GM19438 (cell line): ENCODE data around the gene PLEKHS1.
"Not testable (repeated sequence)": the region's sequence is repeated elsewhere in the genome, so short reads cannot be mapped to it uniquely, and the experiment has no call there.

Experiments
- ATAC-seq: cut with Tn5 transposase; IDR thresholded peaks from one replicate; pipeline ENCODE4 v1.9.1; 2021; ENCODE audit warnings: low read depth; ENCODE audit not compliant: unreplicated experiment

Gene PLEKHS1

DNA sequence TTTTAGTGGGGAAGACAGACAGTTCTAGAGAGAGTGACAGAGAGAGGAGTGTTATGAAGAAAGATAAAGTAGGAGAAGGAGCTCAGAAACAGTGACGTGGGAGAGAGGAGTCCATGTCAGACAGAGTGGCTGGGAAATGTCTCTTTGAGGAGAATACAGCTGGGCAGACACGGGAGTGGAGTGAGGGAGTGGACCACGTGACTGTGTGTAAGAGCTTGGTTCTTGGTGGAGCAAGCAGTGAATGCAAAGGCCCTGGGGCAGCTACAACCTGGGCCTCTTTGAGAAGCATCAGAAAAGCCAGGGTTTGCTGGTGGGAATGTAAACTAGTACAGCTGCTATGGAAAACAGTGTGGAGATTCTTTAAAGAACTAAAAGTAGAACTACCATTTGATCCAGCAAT, 11.9 kb upstream of the PLEKHS1 start:
- ATAC-seq, result no peak

DNA sequence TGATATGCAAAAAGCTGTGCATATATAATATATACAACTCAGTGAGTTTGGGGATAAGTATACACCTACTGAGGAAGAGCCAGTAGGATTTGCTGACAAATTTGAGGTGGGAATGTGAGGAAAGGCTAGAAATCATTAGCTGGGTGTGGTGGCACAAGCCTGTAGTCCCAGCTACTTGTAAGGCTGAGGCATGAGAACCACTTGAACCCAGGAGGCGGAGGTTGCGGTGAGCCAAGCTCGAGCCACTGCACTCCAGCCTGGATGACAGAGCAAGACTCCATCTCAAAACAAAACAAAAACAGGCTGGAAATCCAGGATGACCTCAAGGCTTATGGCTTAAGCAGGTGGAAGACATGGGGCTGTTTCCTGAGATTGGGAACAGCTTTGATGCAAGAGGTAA, 10.6 kb upstream of the PLEKHS1 start:
- ATAC-seq, result no peak

DNA sequence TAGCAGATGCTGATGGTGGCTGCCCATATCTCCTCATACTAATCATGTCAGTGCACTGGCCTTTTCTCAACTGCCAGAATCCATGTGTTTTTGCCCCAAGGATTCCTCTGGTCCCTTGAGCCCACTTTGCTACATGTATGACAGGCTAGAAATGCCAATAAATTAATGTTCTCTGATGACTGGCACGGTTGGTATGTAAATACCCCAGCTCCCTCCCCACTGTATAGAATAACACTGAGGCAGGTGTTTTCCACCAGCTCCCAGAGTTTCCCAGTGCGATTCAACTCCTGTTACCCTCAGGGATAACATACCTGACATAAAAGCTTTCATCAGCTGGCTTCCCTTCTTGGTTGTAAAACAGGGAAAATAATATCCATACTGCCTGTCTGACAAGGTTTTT, 9.0 kb upstream of the PLEKHS1 start:
- ATAC-seq, result no peak

DNA sequence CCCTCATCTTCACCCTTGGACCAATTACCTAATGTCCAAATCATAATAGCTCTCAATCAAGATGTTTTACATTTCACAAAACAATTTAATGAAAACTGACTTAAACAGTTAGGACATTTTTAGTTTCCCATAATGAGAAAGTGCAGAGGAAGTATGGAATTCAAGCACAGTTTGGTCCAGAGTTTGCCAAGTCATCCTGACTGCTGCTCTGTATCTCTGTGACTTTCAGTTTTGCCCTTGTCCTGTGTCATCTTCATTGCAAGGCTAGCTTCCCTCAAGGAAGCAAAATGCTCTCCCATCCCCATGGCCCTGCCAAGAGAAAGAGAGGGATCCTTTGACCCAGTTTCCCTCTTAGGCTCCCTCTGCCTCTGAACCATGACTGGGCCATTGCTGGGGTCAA, 7.9 kb upstream of the PLEKHS1 start:
- no peak for ATAC-seq

DNA sequence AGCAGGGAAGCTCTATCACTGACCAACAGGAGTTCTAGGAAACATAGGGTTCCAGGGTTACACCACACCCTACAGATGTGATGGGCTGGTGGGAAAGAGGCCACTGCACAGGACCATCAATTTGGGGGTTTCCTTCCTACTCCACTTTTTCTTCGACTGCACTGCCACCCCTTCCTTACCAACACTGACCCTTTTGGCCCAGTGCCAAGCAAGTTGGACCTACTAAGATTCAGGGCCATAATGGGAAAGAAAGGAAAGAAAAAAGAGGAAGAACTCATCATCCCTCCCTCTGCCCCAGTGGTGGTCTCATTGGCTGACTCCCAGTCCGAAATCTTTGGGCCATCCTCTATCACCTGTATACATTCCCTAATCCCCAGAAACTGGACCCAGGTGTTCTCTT, 6.1 kb upstream of the PLEKHS1 start:
- ATAC-seq, result no peak

DNA sequence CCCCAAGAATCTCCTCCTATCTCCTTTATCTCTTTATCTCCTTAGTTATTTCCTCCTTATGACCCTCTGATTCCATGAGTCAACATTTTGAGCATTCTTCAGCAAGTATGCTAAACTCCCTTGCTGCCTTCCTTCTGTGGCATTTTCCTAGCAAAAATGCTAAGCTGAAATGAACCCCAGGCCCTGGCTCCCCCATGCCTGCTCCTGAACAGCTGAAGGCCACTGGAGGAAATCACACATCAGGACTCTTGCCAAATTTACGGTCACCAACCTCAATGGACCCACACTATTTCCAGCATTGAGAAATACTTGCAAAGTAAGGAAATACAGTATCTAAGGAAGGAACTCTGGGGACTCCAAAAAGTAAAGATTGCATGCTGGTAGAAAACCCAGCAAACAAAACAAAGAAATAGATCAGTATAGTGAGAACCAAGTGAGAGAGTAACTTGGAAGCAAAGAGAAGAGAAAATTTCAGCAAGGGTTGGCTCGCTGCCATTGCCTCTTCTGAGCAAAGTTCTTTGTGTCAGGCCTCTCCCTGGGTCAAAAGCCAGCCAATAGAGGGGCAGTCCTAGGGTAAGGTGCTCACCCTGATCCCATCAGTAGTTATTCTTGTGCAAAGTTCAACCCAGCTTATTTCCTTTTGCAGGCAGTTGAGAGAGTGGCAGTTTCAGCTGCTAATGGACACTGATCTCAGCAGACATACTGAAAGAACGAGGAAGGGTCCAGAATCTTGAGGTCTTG, 5.1 kb upstream of the PLEKHS1 start:
- ATAC-seq, result no peak

DNA sequence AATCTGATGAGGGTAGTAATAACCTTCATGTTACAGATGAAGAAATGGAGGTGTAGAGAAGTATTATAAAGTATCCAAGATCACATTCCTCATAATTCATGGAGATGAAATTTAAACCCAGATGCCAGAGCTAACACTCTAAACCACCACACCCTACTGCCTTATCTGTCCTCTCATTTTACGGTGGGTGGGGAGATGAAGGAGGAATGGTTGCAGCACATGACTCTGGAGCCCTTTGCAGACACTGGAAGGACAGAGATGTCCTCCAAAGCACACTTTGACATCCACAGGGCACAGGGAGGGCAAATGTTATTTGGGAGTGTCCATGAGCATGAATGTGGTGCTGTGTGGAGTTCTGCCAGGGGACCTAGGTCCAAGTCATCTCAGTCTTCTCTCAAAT, 1.1 kb downstream of the PLEKHS1 start:
- ATAC-seq, result no peak

DNA sequence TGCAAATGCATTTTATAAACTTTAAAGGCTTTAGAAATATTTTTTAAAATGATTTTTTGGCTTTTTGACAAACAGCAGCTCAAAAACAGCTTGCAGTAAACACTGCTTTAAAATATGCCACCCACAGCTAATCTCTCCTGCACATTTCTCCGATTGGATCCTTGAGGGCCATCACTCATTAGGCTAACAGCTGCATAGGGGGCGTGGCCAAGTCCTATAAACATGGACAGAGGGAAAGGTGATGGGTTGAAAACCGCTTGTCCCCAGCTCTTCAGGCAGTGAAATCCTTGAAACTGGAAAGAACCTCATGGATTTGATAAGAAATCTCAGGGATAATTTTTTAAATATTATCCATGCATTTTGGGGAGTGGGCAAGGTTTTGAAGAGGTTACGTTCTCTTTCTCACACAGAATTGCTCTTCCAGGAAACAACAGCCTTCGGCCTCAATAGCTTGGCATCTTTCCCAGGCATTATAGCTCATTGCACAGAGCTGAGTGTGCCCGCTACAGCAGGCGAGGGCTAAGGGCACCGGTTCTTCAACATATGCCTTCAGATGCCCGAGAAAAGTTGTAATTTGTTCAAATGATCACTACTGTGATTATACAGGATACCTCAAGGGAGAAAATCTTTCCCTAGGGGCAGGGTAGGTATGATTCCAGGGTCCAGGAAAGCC, 1.7 kb downstream of the PLEKHS1 start:
- ATAC-seq, result no peak

DNA sequence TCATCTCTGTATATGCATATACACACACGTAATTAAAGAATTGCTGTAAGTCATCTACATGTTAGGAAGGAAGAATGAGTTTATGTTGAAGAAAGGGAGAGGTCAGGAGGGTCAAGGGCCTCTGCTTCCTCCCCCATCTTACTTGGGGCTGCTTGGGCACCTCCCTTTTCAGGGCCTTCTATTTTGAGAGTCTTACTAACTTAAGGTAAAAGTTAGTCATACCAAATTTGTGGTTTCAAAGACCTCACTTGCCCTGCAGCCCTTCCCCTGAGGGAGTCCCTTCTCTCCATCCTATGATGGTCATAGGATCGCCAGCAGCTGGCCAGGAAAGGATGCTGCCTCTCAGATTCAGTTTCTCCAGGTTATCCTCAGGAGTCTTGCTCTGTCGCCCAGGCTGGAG, 2.6 kb downstream of the PLEKHS1 start:
- ATAC-seq, result no peak

DNA sequence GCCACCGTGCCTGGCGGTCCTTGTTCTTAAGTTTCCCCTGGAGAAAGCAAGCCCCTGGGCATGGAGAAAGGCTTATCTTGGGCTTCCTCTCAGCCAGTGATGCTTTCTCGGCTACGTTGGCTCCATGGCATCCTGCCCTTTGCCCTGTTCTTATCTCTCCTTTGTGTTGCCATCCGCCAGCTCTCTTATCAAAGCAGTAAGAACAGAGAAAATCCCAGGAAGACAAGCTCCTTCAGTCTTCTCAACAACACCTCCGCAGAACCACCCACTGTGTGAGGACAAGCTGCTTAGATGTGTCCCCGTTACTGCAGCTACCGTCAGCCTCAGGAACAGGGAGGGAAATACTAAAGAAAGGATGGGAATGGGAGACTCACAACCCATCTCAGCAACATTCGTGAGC, 3.3 kb downstream of the PLEKHS1 start:
- ATAC-seq, result no peak

DNA sequence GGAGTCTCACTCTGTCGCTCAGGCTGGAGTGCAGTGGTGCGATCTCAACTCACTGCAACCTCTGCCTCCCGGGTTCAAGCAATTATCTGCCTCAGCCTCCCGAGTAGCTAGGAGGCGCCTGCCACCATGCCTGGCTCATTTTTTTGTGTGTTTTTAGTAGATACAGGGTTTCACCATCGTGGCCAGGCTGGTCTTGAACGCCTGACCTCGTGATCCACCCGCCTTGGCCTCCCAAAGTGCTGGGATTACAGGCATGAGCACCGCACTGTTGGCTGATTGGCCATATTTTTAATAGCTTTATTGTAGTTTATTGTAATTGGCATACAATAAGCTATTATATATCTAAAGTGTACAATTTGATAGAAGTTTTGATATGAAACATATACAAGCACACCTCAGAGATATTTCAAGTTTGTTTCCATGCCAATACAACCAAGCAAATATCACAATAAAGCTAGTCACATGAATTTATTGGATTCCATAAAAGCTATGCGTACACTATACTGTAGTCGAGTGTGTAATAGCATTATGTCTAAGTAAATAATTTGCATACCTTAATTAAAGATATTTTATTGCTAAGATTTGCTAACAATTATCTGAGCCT, 5.6 kb downstream of the PLEKHS1 start:
- no peak for ATAC-seq

DNA sequence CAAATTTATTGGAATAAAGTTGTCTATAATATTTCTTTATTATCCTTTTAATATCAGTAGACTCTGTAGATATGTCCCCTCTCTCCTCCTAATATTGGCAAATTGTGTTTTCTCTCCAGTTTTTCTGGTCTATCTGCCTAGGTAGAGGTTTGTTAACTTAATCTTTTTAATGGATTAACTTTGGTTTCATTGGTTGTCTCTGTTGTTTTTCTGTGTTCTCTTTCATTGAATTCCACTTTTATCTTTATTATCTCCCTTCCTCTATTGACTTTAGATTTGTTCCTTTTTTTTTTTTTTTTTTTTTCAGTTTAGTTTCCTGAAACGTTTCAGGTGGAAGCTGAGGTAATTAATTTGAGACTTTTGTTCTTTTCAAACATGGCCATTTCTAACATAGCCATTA, 10.6 kb downstream of the PLEKHS1 start:
- ATAC-seq, result no peak

DNA sequence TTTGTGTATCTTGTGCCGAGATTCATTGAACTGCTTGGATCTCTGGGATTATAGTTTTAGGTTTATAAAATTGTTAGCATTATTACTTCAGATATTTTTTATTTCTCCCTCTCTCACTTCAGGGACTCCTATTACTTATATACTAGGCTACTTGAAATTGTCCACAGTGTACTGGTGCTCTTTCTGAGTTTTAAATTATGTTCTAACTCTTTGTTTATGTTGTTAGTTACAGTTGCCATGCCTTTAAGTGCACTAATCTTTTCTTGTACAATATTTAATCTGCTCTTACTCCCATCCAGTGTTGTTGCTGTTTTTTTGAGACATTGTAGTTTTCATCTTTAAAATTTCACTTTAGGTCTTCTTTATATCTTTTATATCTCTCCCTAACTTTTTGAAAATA, 13.1 kb downstream of the PLEKHS1 start:
- no peak for ATAC-seq

DNA sequence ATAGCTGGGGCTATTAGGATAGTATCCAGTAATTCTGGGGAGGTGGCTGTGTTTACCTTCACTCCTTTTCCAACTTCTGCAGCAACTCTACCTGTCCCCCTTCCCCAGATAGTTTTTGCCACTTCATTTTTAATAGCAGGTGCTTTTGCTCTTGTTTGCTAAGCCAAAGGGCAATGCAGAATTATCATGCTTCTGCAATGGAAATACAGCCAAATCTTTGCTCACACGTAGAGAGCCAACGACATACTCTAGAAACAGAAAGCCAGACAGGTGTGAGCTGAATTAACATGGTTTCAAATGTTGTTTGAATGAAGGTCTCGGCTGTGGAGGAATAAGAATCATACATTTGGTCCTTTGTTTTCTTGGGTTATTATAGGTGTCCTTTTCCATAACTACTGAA, 14.4 kb downstream of the PLEKHS1 start:
- ATAC-seq, result no peak

DNA sequence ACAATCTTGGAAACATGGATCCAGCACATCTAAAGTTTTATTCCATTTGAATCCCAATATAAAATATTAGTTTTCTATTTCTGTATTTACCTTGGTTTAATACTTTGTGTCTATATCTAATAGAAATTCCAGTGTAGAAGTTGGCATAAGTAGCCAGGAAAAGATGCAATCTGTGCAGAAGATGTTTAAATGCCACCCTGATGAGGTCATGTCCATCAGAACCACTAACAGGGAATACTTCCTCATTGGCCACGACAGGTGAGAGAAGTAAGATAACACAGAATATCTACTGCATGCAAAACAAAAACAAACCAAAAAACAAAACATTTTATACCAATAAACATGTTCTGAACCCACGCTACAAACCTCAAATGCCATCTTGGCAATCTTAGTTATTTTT, 15.7 kb downstream of the PLEKHS1 start:
- ATAC-seq, result no peak

DNA sequence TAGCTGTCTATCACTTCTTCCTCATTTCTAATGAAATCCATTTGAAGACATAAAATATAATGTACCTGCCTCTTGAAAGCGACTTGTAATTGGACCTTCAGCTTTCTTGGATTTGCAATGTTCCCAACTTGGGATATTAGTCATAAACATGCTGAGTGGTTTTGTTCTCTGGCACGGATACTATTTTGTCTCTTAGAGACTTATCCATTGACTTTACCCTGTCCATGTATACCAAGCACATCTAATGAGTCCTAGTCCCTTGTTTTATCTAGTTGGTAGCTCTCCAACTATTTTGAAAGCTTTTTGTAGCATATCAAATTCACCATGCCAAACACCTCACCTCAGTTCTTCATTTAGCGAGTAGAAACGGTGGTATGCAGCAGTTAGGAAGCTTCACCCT, 18.9 kb downstream of the PLEKHS1 start:
- ATAC-seq, result no peak

DNA sequence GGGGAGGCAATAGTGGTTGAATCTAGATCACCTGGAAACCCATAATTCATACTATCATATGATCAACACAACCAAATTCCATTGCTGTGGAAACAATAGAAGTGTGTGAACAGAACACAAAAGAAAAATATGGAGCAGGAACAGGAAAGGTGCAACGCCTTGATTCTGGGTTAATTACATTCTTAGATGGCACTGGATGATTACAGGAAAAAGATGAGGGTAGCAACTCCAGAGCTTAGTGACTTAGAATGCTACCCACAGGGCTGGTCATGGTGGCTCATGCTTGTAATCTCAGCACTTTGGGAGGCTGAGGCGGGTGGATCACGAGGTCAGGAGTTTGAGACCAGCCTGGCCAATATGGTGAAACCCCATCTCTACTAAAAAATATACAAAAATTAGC, 19.6 kb downstream of the PLEKHS1 start:
- ATAC-seq, result not testable (repeated sequence)

DNA sequence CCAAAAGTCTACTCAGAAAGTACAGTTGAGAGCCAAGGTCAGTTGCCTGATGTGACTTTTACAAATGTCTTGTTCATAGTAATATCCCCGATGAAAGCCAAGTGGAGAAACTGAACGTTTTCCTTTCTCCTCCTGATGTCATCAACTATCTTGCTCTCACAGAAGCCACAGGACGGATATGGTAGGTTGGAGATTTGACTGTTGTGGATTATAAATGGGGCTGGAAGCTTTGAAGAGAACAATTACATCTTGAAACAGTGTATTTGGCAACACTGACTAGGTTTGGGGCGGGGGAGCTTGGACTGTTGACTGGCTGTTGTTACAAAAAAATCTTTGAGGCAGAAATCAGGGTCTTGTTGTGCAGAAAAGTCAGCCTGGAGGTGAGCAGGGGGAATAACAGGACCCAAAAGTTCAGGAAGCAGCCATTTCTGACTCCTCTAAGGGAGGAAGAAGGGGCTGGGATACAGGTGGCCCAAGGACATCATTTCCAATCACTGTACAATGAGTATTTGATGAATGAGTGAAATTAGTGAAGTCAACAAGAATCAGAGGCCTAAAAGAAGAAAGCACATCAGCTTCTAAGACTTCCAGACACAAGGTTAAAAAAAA, 24.3 kb downstream of the PLEKHS1 start:
- ATAC-seq, result no peak

DNA sequence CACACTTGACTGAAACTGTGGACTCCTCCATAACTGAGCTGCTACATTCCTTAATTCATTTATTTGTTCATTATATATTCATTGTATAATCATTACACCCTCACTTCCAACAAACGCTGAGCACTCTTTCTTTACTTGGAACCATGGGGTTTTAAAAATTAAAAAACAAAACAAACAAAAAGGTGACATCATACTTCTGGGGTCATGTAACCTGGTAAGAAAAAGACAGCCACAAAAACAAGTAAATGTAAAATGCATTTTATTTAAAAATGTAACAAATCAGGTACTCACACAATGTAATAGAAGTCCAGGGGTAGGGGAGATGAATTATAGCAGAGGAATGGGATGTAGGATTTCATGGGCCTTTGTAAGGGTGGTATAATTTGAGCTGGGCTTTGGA, 25.1 kb downstream of the PLEKHS1 start:
- no peak for ATAC-seq

DNA sequence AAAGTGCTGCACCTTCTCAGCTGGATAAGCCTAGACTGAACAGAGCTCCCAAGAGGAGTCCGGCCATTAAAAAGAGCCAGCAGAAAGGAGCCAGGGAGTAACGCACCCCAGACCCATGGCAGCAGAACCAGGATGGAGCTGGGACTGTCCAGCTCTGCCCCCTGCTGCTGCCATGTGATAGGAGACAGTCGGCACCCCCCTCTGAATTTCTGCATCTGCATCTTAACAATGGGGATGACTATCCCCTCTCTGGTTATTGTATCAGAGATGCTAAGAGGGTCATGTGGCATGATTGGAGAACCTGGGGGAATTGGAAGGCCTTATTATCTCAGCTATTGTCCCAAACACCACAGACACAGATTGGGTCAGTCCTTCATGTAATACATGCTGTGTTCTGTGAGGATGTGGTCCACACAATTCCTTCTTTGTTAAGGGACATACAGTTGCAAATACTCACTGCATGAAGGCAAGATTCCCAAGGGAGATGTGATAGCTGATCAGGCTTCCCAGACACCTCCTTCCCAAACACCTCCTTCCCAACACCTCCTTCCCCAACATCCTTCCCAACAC, 29.3 kb downstream of the PLEKHS1 start:
- no peak for ATAC-seq

DNA sequence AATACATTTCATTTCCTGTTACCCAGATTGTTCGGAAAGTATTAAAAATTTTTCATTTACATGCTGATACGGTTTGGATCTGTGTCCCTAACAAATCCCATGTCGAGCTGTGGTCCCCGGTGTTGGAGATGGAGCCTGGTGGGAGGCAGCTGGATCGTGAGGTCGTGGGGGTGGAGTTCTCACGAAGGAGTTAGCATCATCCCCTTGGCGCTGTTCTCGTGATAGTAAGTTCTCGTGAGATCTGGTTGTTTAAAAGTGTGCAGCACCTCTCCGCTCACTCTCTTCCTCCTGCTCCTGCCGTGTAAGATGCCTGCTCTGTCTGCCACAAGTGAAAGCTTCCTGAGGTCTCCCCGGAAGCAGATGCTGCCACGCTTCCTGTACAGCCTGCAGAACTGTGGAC, 30.9 kb downstream of the PLEKHS1 start:
- ATAC-seq, result no peak
